HG03432 (cell line): ENCODE data around the gene NOL9.

Experiments
- ATAC-seq: cut with Tn5 transposase; IDR thresholded peaks from one replicate; pipeline ENCODE4 v1.9.1; 2021; ENCODE audit warnings: mild to moderate bottlenecking, moderate library complexity; ENCODE audit not compliant: unreplicated experiment

Gene NOL9

GRCh38 chr1:6473156-6473555 is 81.2 kb downstream of the NOL9 start:
- ATAC-seq = no peak

DNA sequence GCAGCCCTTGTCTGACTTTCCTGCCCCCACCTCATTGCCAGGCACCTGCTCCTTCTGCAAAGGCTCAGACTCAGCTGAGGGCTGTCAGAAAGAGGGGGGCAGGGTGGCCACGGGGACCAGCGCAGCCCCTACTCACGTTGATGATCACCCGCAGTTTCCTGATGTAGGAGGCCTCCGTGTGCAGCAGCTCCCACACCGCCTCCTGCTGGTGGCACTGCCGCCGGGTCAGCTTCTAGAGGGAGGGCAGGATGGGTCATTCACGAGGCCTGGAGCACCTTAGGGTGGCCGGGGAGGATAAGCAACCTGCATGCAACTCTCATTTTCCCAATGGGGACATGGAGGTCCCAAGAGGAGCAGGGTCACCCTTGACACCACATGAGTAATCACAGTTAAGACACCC is 81.9 kb downstream of the NOL9 start:
- ATAC-seq = no peak

GRCh38 chr1:6471970-6472368 is 82.3 kb downstream of the NOL9 start:
- no peak for ATAC-seq
